H1 (cell line): ENCODE results near the gene KPNA1. TPM values are rescaled to one million over a fixed set of nuclear protein-coding genes. Genes with fewer than 3 reads are reported as not detected.

Experiments used
- CTCF ChIA-PET: fragments of 300-600 bp; sonication (Branson Sonifier 250); formaldehyde crosslinking; loops from one replicate; lab custom pipeline; 2021; ENCODE audit not compliant: partially characterized antibody; lab: Charles Lee
- POLR2A ChIA-PET: fragments of 300-600 bp; sonication (Branson Sonifier 250); formaldehyde crosslinking; loops from one replicate; lab custom pipeline; 2021; ENCODE audit warnings: inconsistent platforms; ENCODE audit not compliant: partially characterized antibody; lab: Charles Lee
- DNase-seq, 2 experiments: peaks; one replicate each; pipeline versions ENCODE4 v3.0.0 to v3.0.0-alpha.2; 2010 to 2022; ENCODE audit warnings: low spot score in 2 of 2, low read depth in 1 of 2, mixed read lengths in 1 of 2
- FAIRE-seq: peaks from 2 replicates; lab custom pipeline; 2011; peaks lifted over from hg19 to GRCh38; lab: Jason Lieb, UNC
- H2AFZ ChIP-seq: 2 replicates; pipeline ENCODE4 v1.8.1; 2012; ENCODE audit warnings: low read length, inconsistent platforms
- H2AK5ac ChIP-seq: 2 replicates; pipeline ENCODE4 v1.6.1; 2013; ENCODE audit warnings: low read depth, low read length
- H2BK120ac ChIP-seq: replicated peaks from 2 replicates; pipeline ENCODE3; 2013; ENCODE audit warnings: low read depth, low read length, inconsistent platforms
- H2BK12ac ChIP-seq: 2 replicates; pipeline ENCODE4 v1.6.1; 2013; ENCODE audit warnings: low read depth, low read length
- H2BK15ac ChIP-seq: 2 replicates; pipeline ENCODE4 v1.6.1; 2013; ENCODE audit warnings: low read length
- H2BK20ac ChIP-seq: 2 replicates; pipeline ENCODE4 v1.6.1; 2013; ENCODE audit warnings: low read length
- H2BK5ac ChIP-seq: 2 replicates; pipeline ENCODE4 v1.6.1; 2013; ENCODE audit warnings: low read depth, low read length
- H3K14ac ChIP-seq: 2 replicates; pipeline ENCODE4 v1.6.1; 2013; ENCODE audit warnings: inconsistent platforms; ENCODE audit not compliant: insufficient read length
- H3K18ac ChIP-seq: 2 replicates; pipeline ENCODE4 v1.6.1; 2013; ENCODE audit warnings: low read length; ENCODE audit errors: extremely low read depth
- H3K23ac ChIP-seq: 2 replicates; pipeline ENCODE4 v1.6.1; 2013; ENCODE audit warnings: inconsistent platforms; ENCODE audit not compliant: insufficient read length
- H3K23me2 ChIP-seq: 2 replicates; pipeline ENCODE4 v1.6.1; 2013; ENCODE audit warnings: low read depth, low read length
- H3K27ac ChIP-seq: 2 replicates; pipeline ENCODE4 v1.6.1; 2011; ENCODE audit warnings: low read depth, low read length, inconsistent platforms
- H3K27me3 ChIP-seq, 4 experiments: replicated peaks in 1 of 4; 1 replicate in 1 of 4; 2 replicates in 3 of 4; pipeline versions ENCODE4 v1.6.1 to v1.8.1; 2011 to 2013; ENCODE audit warnings: low read length in 3 of 4, mild to moderate bottlenecking in 3 of 4, inconsistent platforms in 2 of 4, mixed read lengths in 2 of 4, moderate library complexity in 1 of 4; ENCODE audit not compliant: control insufficient read depth in 3 of 4, insufficient read depth in 3 of 4; ENCODE audit errors: extremely low read depth in 1 of 4
- H3K36me3 ChIP-seq, 4 experiments: 2 replicates each; pipeline versions ENCODE4 v1.6.1 to v1.8.1; 2011 to 2013; ENCODE audit warnings: mild to moderate bottlenecking in 4 of 4, low read length in 3 of 4, moderate library complexity in 2 of 4, control low read depth in 1 of 4, inconsistent platforms in 1 of 4; ENCODE audit not compliant: insufficient read depth in 4 of 4, control insufficient read depth in 2 of 4
- H3K4ac ChIP-seq: replicated peaks from 2 replicates; pipeline ENCODE3; 2013; ENCODE audit warnings: low read length, low read depth, mixed read lengths, inconsistent platforms; ENCODE audit not compliant: insufficient read length
- H3K4me1 ChIP-seq, 4 experiments: replicated peaks in 1 of 4; 1 replicate in 1 of 4; 2 replicates in 3 of 4; pipeline versions ENCODE4 v1.6.1 to v1.8.1; 2011 to 2013; ENCODE audit warnings: low read length in 3 of 4, inconsistent platforms in 2 of 4, mixed read lengths in 1 of 4; ENCODE audit not compliant: insufficient read depth in 4 of 4, control insufficient read depth in 3 of 4
- H3K4me2 ChIP-seq, 2 experiments: 2 replicates each; pipeline versions ENCODE4 v1.6.1 to v1.8.1; 2011 to 2013; ENCODE audit warnings: low read depth in 2 of 2, low read length in 2 of 2, control low read depth in 1 of 2, inconsistent platforms in 1 of 2, mild to moderate bottlenecking in 1 of 2; ENCODE audit not compliant: insufficient read depth in 1 of 2
- H3K4me3 ChIP-seq, 4 experiments: fragments of 200-600, 300-600 bp in 1 of 4; sonication (generic), shearing (Covaris generic), sonication (Bioruptor Twin) in 1 of 4; 2 replicates each; pipeline versions ENCODE4 v1.5.1 to v1.8.1; 2011 to 2016; ENCODE audit warnings: low read length in 4 of 4, low read depth in 3 of 4, control low read depth in 2 of 4, inconsistent platforms in 2 of 4, mild to moderate bottlenecking in 2 of 4, mixed read lengths in 1 of 4, moderate library complexity in 1 of 4; ENCODE audit not compliant: insufficient read depth in 2 of 4; ENCODE audit errors: extremely low read depth in 1 of 4
- H3K56ac ChIP-seq: replicated peaks from 2 replicates; pipeline ENCODE3; 2013; ENCODE audit warnings: low read depth, mild to moderate bottlenecking, mixed read lengths, low read length, inconsistent platforms; ENCODE audit not compliant: insufficient read length
- H3K79me1 ChIP-seq: 2 replicates; pipeline ENCODE4 v1.6.1; 2013; ENCODE audit warnings: low read depth, low read length, control low read depth
- H3K79me2 ChIP-seq, 2 experiments: 2 replicates each; pipeline versions ENCODE4 v1.6.1 to v1.8.1; 2012 to 2013; ENCODE audit warnings: low read length in 2 of 2, mild to moderate bottlenecking in 2 of 2, inconsistent platforms in 1 of 2; ENCODE audit not compliant: insufficient read depth in 2 of 2, control insufficient read depth in 1 of 2
- H3K9ac ChIP-seq, 4 experiments: replicated peaks in 1 of 4; 1 replicate in 1 of 4; 2 replicates in 3 of 4; pipeline versions ENCODE4 v1.6.1 to v1.8.1; 2011 to 2013; ENCODE audit warnings: low read depth in 3 of 4, low read length in 3 of 4, control low read depth in 2 of 4, mild to moderate bottlenecking in 2 of 4, moderate library complexity in 2 of 4, inconsistent platforms in 1 of 4; ENCODE audit errors: extremely low read depth in 1 of 4
- H3K9me3 ChIP-seq, 2 experiments: 2 replicates each; pipeline versions ENCODE4 v1.6.1 to v1.8.1; 2012 to 2013; ENCODE audit warnings: mild to moderate bottlenecking in 2 of 2, moderate library complexity in 2 of 2, control low read depth in 1 of 2, inconsistent platforms in 1 of 2, low read depth in 1 of 2, low read length in 1 of 2, mixed read lengths in 1 of 2; ENCODE audit not compliant: insufficient read depth in 2 of 2
- H4K20me1 ChIP-seq, 2 experiments: replicated peaks in 1 of 2; 2 replicates each; pipeline versions ENCODE3 to v1.8.1; 2011 to 2013; ENCODE audit warnings: inconsistent platforms in 2 of 2, low read length in 2 of 2, mild to moderate bottlenecking in 1 of 2; ENCODE audit not compliant: insufficient read depth in 2 of 2, control insufficient read depth in 1 of 2
- H4K5ac ChIP-seq: 2 replicates; pipeline ENCODE4 v1.6.1; 2013; ENCODE audit warnings: low read length, low read depth, mixed read lengths, inconsistent platforms; ENCODE audit not compliant: insufficient read length
- H4K8ac ChIP-seq: 2 replicates; pipeline ENCODE4 v1.8.0; 2013; ENCODE audit warnings: mild to moderate bottlenecking, moderate library complexity, low read length, inconsistent platforms; ENCODE audit not compliant: insufficient read depth; ENCODE audit errors: extremely low read depth
- H4K91ac ChIP-seq: replicated peaks from 2 replicates; pipeline ENCODE3; 2013; ENCODE audit warnings: low read length, mixed read lengths, inconsistent platforms; ENCODE audit not compliant: insufficient read length
- BCL11A ChIP-seq, 2 experiments: IDR thresholded peaks; one replicate each; pipeline ENCODE4 v1.6.1; 2011; ENCODE audit warnings: low read depth in 2 of 2, low read length in 2 of 2, mild to moderate bottlenecking in 2 of 2
- GABPA ChIP-seq: IDR thresholded peaks from 2 replicates; pipeline ENCODE4 v1.6.1; 2011; ENCODE audit warnings: mild to moderate bottlenecking, low read length, moderate library complexity, borderline replicate concordance; ENCODE audit not compliant: insufficient read depth
- HDAC2 ChIP-seq, 2 experiments: fragments of 300-600 bp in 1 of 2; sonication (generic) in 1 of 2; IDR thresholded peaks; 2 replicates each; pipeline ENCODE4 v1.6.1; 2011 to 2012; ENCODE audit warnings: low read depth in 2 of 2, low read length in 2 of 2, mild to moderate bottlenecking in 2 of 2, moderate library complexity in 2 of 2, borderline replicate concordance in 1 of 2, inconsistent platforms in 1 of 2
- JUND ChIP-seq: IDR thresholded peaks from 2 replicates; pipeline ENCODE4 v1.6.1; 2011; ENCODE audit warnings: mild to moderate bottlenecking, improper control_type of control experiment, low read length
- KDM5A ChIP-seq: fragments of 200-600 bp; IDR thresholded peaks from 2 replicates; pipeline ENCODE4 v1.7.1; 2012; ENCODE audit warnings: mild to moderate bottlenecking, low read length, inconsistent platforms, mixed read lengths
- PHF8 ChIP-seq: fragments of 200-600 bp; sonication (generic); conservative IDR thresholded peaks from 2 replicates; pipeline ENCODE4 v1.7.1; 2012; ENCODE audit warnings: low read depth, mild to moderate bottlenecking, inconsistent platforms, low read length, moderate library complexity
- RFX5 ChIP-seq: IDR thresholded peaks from 2 replicates; pipeline ENCODE4 v1.6.1; 2011; ENCODE audit warnings: low read depth, low read length, improper control_type of control experiment, borderline replicate concordance
- SP4 ChIP-seq: IDR thresholded peaks from 2 replicates; pipeline ENCODE4 v1.6.1; 2012; ENCODE audit warnings: low read length, inconsistent platforms
- TBP ChIP-seq: IDR thresholded peaks from 2 replicates; pipeline ENCODE4 v1.6.1; 2011; ENCODE audit warnings: low read depth, low read length, improper control_type of control experiment
- USF2 ChIP-seq: IDR thresholded peaks from 2 replicates; pipeline ENCODE4 v1.6.1; 2011; ENCODE audit warnings: low read length, improper control_type of control experiment
- WGBS, 2 experiments: shearing (Covaris generic) in 1 of 2; methylation state at CpG; one replicate each; pipeline versions ENCODE4 v1.1.6 to v1.1.7; 2013 to 2015; ENCODE audit warnings: low lambda C conversion rate in 2 of 2, mixed read lengths in 2 of 2, inconsistent platforms in 1 of 2, low coverage in 1 of 2, missing lambda C conversion rate in 1 of 2; ENCODE audit not compliant: insufficient replicate concordance in 2 of 2, insufficient coverage in 1 of 2, insufficient read length in 1 of 2; ENCODE audit errors: extremely low coverage in 1 of 2, missing lambda C conversion rate in 1 of 2; 5-methylcytosine and 5-hydroxymethylcytosine counted together
- polyA plus RNA-seq, 7 experiments: library from polyadenylated mRNA; depleted of rRNA in 3 of 7; stranded (reverse) in 5 of 7; unstranded in 2 of 7; fragments of >200 nt in 5 of 7; fragments of 200-250 nt in 2 of 7; gene quantifications; 1 replicate in 5 of 7; 2 replicates in 1 of 7; 4 replicates in 1 of 7; pipeline versions ENCODE4 v1.2.1 to v1.2.3, GENCODE V29; 2011 to 2013; ENCODE audit warnings: missing spikeins in 2 of 7, mixed read lengths in 2 of 7
- total RNA-seq: library from RNA; stranded (reverse); fragmentation: NEBNext Ultra II Directional; extraction: Animal tissue kit (Norgen Biotek cat#: 25700); gene quantifications from 2 replicates; pipeline ENCODE4 v1.2.1, GENCODE V29; 2021

KPNA1 gene
- total and polyA plus RNA-seq, 2 of the 8 experiments (the other 6 are each of a cell fraction or from before 2014, with no cell fraction given): 14.8 to 63.0 TPM

GRCh38 chr3:122398920-122399319 lies 115.8 kb downstream of the KPNA1 start:
- no peak overlapping the region for H3K4ac ChIP-seq
- no peaks in the 10 kb centered on the region for H3K27me3 ChIP-seq
- 91 to 100% methylated on average over 1 to 2 of the region's 2 CpGs for WGBS, 2 experiments
- H2BK12ac ChIP-seq: no peak overlapping the region
- H3K18ac ChIP-seq: no peak overlapping the region
- H3K79me1 ChIP-seq: no peaks in the 10 kb centered on the region
- H3K23me2 ChIP-seq: no peaks in the 10 kb centered on the region
- no peaks in the 10 kb centered on the region for H3K9me3 ChIP-seq
- no peak overlapping the region for H2BK20ac ChIP-seq
- ChIA-PET CTCF (no interaction called here), POLR2A (interaction anchor here (0.7 kb wide), 1 partner anchor 272 kb away, joined by 3 read pairs; no protein-coding TSS in a partner anchor)
- H3K23ac ChIP-seq: no peak overlapping the region
- no peak overlapping the region for H4K8ac ChIP-seq
- H3K9ac ChIP-seq: no peak overlapping the region
- no peak for DNase-seq
- no peak overlapping the region for H2BK15ac ChIP-seq
- no peak overlapping the region for H2AFZ ChIP-seq
- no peak overlapping the region for H2BK5ac ChIP-seq
- no peak overlapping the region for H3K27ac ChIP-seq
- H3K79me2 ChIP-seq: no peaks in the 10 kb centered on the region
- no peak for FAIRE-seq
- no peaks in the 10 kb centered on the region for H3K4me1 ChIP-seq
- no peak overlapping the region for H4K91ac ChIP-seq
- H4K5ac ChIP-seq: no peak overlapping the region
- H2BK120ac ChIP-seq: no peak overlapping the region
- H3K36me3 ChIP-seq: peaks cover 0 to 10% (median 4%) of the 10 kb centered on the region in 4 experiments; a peak in 6 of 8 replicates
- no peaks in the 10 kb centered on the region for H4K20me1 ChIP-seq
- no peak overlapping the region for H3K14ac ChIP-seq
- no peak overlapping the region for H3K4me3 ChIP-seq
- H3K4me2 ChIP-seq: no peak overlapping the region
- no peak overlapping the region for H2AK5ac ChIP-seq
- no peak overlapping the region for H3K56ac ChIP-seq
- TF ChIP-seq SP4 (no peak), BCL11A (IDR thresholded peaks at IDR 0.05; ENCODE audit: low read depth in 2 of 2, low read length in 2 of 2) (no peak), USF2 (no peak), JUND (no peak), GABPA (no peak), TBP (no peak), HDAC2 (IDR thresholded peaks at IDR 0.05; ENCODE audit: borderline replicate concordance in 1 of 2, low read depth in 2 of 2, low read length in 2 of 2) (no peak), RFX5 (no peak), KDM5A (no peak), PHF8 (no peak)
